GM19372 (cell line): ENCODE results near the gene UNC5A.
"Not testable (repeated sequence)": the region's sequence is repeated elsewhere in the genome, so short reads cannot be mapped to it uniquely, and the experiment has no call there.

Experiments
- ATAC-seq: cut with Tn5 transposase; IDR thresholded peaks from one replicate; pipeline ENCODE4 v1.9.1; 2021; ENCODE audit warnings: mild to moderate bottlenecking, low read depth, moderate library complexity; ENCODE audit not compliant: unreplicated experiment

Gene UNC5A

GRCh38 chr5:176859916-176860315, 49.6 kb downstream of the UNC5A start:
- no peak for ATAC-seq

- no peak for ATAC-seq
Measured at GRCh38 chr5:176860381-176860780, 50.0 kb downstream of the UNC5A start.

- ATAC-seq, result no peak
Measured at GRCh38 chr5:176861276-176861675, 50.9 kb downstream of the UNC5A start.

GRCh38 chr5:176862330-176862995, 52.1 kb downstream of the UNC5A start:
- no peak for ATAC-seq

- ATAC-seq, result no peak
Measured at GRCh38 chr5:176863041-176863764, 52.8 kb downstream of the UNC5A start.

GRCh38 chr5:176863765-176864098, 53.4 kb downstream of the UNC5A start:
- no peak for ATAC-seq

- ATAC-seq, result no peak
Measured at GRCh38 chr5:176864755-176865154, 54.4 kb downstream of the UNC5A start.

- ATAC-seq, result no peak
Measured at GRCh38 chr5:176865964-176866363, 55.6 kb downstream of the UNC5A start.

GRCh38 chr5:176866707-176867310, 56.5 kb downstream of the UNC5A start:
- no peak for ATAC-seq

GRCh38 chr5:176868126-176868525, 57.8 kb downstream of the UNC5A start:
- ATAC-seq, result no peak

- ATAC-seq, result no peak
Measured at GRCh38 chr5:176868731-176869130, 58.4 kb downstream of the UNC5A start.

GRCh38 chr5:176869501-176870109, 59.2 kb downstream of the UNC5A start:
- ATAC-seq, result no peak

- no peak for ATAC-seq
Measured at GRCh38 chr5:176870110-176870591, 59.8 kb downstream of the UNC5A start.

GRCh38 chr5:176870644-176871043, 60.3 kb downstream of the UNC5A start:
- not testable (repeated sequence) for ATAC-seq

- not testable (repeated sequence) for ATAC-seq
Measured at GRCh38 chr5:176872586-176872985, 62.2 kb downstream of the UNC5A start.

- not testable (repeated sequence) for ATAC-seq
Measured at GRCh38 chr5:176873011-176873410, 62.7 kb downstream of the UNC5A start.

GRCh38 chr5:176873541-176874172, 63.3 kb downstream of the UNC5A start:
- no peak for ATAC-seq

- ATAC-seq, result no peak
Measured at GRCh38 chr5:176874198-176874780, 63.9 kb downstream of the UNC5A start.

- ATAC-seq, result no peak
Measured at GRCh38 chr5:176875014-176875550, 64.7 kb downstream of the UNC5A start.
